GM12878 (cell line): Measurements from ENCODE around the gene PBOV1. TPM values are rescaled to one million over a fixed set of nuclear protein-coding genes. Genes with fewer than 3 reads are reported as not detected.

Experiments
- polyA plus RNA-seq, 11 experiments: library from polyadenylated mRNA; depleted of rRNA in 4 of 11; unstranded in 6 of 11; stranded (reverse) in 5 of 11; fragments of >200 nt; fragmentation: Nextera tagmentation in 4 of 11; fragmentation: Illumina TruSeq in 1 of 11; extraction: Ambion mirVana in 4 of 11; extraction: Trizol in 1 of 11; gene quantifications; 1 replicate in 1 of 11; 2 replicates in 10 of 11; pipeline versions ENCODE4 v1.2.1 to v1.2.3, GENCODE V29; 2011 to 2016; ENCODE audit warnings: inconsistent platforms in 2 of 11, missing spikeins in 2 of 11, low read depth in 1 of 11
- total RNA-seq, 4 experiments: library from RNA; depleted of rRNA in 3 of 4; stranded (reverse); fragments of >200 nt in 3 of 4; fragmentation: Illumina TruSeq in 1 of 4; extraction: Trizol in 1 of 4; gene quantifications; 2 replicates each; pipeline versions ENCODE4 v1.2.1 to v1.2.3, GENCODE V29; 2013 to 2021

Gene PBOV1
- total and polyA plus RNA-seq, 10 of the 15 experiments (the other 5 are each of a cell fraction or from before 2014, with no cell fraction given) = not detected

Other genes with a start within 250 kb of the PBOV1 start
- gene PERP, start 111.1 kb downstream of the PBOV1 start, total RNA-seq (2014; rRNA removed) = 0.45 and 0.87 TPM in 2 replicates
- gene PERP, start 111.1 kb downstream of the PBOV1 start, total RNA-seq (2014; rRNA removed; fragmentation: Illumina TruSeq; extraction: Trizol) = 0.54 and 0.64 TPM in 2 replicates
- 0.92 and 1.1 TPM in 2 replicates for gene PERP, start 111.1 kb downstream of the PBOV1 start, total RNA-seq (2021)
- 1.9 and 2.3 TPM in 2 replicates for gene PERP, start 111.1 kb downstream of the PBOV1 start, polyA plus RNA-seq (2011; rRNA removed)
- 0.78 and 0.89 TPM in 2 replicates for gene PERP, start 111.1 kb downstream of the PBOV1 start, polyA plus RNA-seq (2014; fragmentation: Illumina TruSeq; extraction: Trizol)
- under 1 TPM; 0.37 to 0.60 TPM for gene PERP, start 111.1 kb downstream of the PBOV1 start, polyA plus RNA-seq (2014; fragmentation: Nextera tagmentation; extraction: Ambion mirVana)
- 0.73 and 0.74 TPM in 2 replicates for gene PERP, start 111.1 kb downstream of the PBOV1 start, polyA plus RNA-seq (2014; rRNA removed)
- gene PERP, start 111.1 kb downstream of the PBOV1 start, polyA plus RNA-seq (2016; fragmentation: Nextera tagmentation; extraction: Ambion mirVana) = 1 to 10 TPM; 2.1 to 2.4 TPM
- gene ARFGEF3, start 56.6 kb downstream of the PBOV1 start, total RNA-seq (2014; rRNA removed) = under 0.01 TPM in 2 replicates
- gene ARFGEF3, start 56.6 kb downstream of the PBOV1 start, total RNA-seq (2014; rRNA removed; fragmentation: Illumina TruSeq; extraction: Trizol) = under 0.01 TPM in 1 of 2 replicates, not detected in the other
- gene ARFGEF3, start 56.6 kb downstream of the PBOV1 start, total RNA-seq (2021) = 0.03 and 0.08 TPM in 2 replicates
- 0.01 and 0.03 TPM in 2 replicates for gene ARFGEF3, start 56.6 kb downstream of the PBOV1 start, polyA plus RNA-seq (2011; rRNA removed)
- gene ARFGEF3, start 56.6 kb downstream of the PBOV1 start, polyA plus RNA-seq (2014; fragmentation: Illumina TruSeq; extraction: Trizol) = 0.03 TPM in 2 replicates
- under 1 TPM in 1 of 2 experiments, not detected in 1; 0.02 TPM for gene ARFGEF3, start 56.6 kb downstream of the PBOV1 start, polyA plus RNA-seq (2014; fragmentation: Nextera tagmentation; extraction: Ambion mirVana)
- gene ARFGEF3, start 56.6 kb downstream of the PBOV1 start, polyA plus RNA-seq (2014; rRNA removed) = under 0.01 and 0.01 TPM in 2 replicates
- under 1 TPM; 0.01 to 0.03 TPM for gene ARFGEF3, start 56.6 kb downstream of the PBOV1 start, polyA plus RNA-seq (2016; fragmentation: Nextera tagmentation; extraction: Ambion mirVana)
- not detected in 2 replicates for gene SMIM28, start 159.4 kb upstream of the PBOV1 start, total RNA-seq (2014; rRNA removed)
- not detected in 2 replicates for gene SMIM28, start 159.4 kb upstream of the PBOV1 start, total RNA-seq (2014; rRNA removed; fragmentation: Illumina TruSeq; extraction: Trizol)
- gene SMIM28, start 159.4 kb upstream of the PBOV1 start, total RNA-seq (2021) = not detected in 2 replicates
- gene SMIM28, start 159.4 kb upstream of the PBOV1 start, polyA plus RNA-seq (2011; rRNA removed) = not detected in 2 replicates
- gene SMIM28, start 159.4 kb upstream of the PBOV1 start, polyA plus RNA-seq (2014; fragmentation: Illumina TruSeq; extraction: Trizol) = not detected in 2 replicates
- not detected for gene SMIM28, start 159.4 kb upstream of the PBOV1 start, polyA plus RNA-seq (2014; fragmentation: Nextera tagmentation; extraction: Ambion mirVana)
- not detected in 2 replicates for gene SMIM28, start 159.4 kb upstream of the PBOV1 start, polyA plus RNA-seq (2014; rRNA removed)
- gene SMIM28, start 159.4 kb upstream of the PBOV1 start, polyA plus RNA-seq (2016; fragmentation: Nextera tagmentation; extraction: Ambion mirVana) = not detected
- gene HEBP2, start 185.7 kb upstream of the PBOV1 start, total RNA-seq (2014; rRNA removed) = 13.1 and 15.2 TPM in 2 replicates
- 7.0 and 7.4 TPM in 2 replicates for gene HEBP2, start 185.7 kb upstream of the PBOV1 start, total RNA-seq (2014; rRNA removed; fragmentation: Illumina TruSeq; extraction: Trizol)
- 23.8 and 24.8 TPM in 2 replicates for gene HEBP2, start 185.7 kb upstream of the PBOV1 start, total RNA-seq (2021)
- 25.2 and 52.2 TPM in 2 replicates for gene HEBP2, start 185.7 kb upstream of the PBOV1 start, polyA plus RNA-seq (2011; rRNA removed)
- gene HEBP2, start 185.7 kb upstream of the PBOV1 start, polyA plus RNA-seq (2014; fragmentation: Illumina TruSeq; extraction: Trizol) = 3.9 and 5.3 TPM in 2 replicates
- 10 to 100 TPM in 1 of 2 experiments, 1 to 10 TPM in 1; 3.8 to 17.2 TPM for gene HEBP2, start 185.7 kb upstream of the PBOV1 start, polyA plus RNA-seq (2014; fragmentation: Nextera tagmentation; extraction: Ambion mirVana)
- 16.7 and 17.5 TPM in 2 replicates for gene HEBP2, start 185.7 kb upstream of the PBOV1 start, polyA plus RNA-seq (2014; rRNA removed)
- 10 to 100 TPM; 40.1 to 41.8 TPM for gene HEBP2, start 185.7 kb upstream of the PBOV1 start, polyA plus RNA-seq (2016; fragmentation: Nextera tagmentation; extraction: Ambion mirVana)